Measurements from ENCODE around the gene MGMT. TPM values are rescaled to one million over a fixed set of nuclear protein-coding genes. Genes with fewer than 3 reads are reported as not detected.

Gene MGMT
- total and polyA plus RNA-seq, 4 experiments from 2014 or later, result 18.5 to 31.3 (median 24.4) TPM

DNA sequence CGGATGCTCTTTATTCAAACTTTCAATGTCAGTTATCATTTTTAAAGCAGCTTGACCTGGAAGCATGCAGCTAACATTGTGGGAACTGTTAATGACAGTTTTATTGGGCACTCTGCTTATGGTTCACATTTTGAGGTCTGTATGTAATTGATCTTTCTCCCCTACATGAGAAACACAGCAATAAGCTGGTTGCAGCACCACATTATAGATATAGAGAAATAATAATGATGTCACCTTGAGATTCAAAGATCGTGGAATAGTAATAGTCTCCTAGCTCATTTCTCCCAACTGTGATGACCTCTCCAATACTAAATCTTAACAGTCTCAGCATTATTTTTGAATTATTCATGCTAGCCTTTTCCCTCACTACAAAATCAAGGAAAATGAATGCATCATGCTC, 22.7 kb upstream of the MGMT start:
- no peaks in the 10 kb centered on the region for H3K9me3 Mint-ChIP-seq
- H3K9me3 ChIP-seq (ENCODE audit: control insufficient read depth in 1 of 2, low read length in 2 of 2), result no peaks in the 10 kb centered on the region
- H3K36me3 Mint-ChIP-seq, result no peaks in the 10 kb centered on the region
- H3K4me1 ChIP-seq (ENCODE audit: insufficient read depth, low read length), result no peaks in the 10 kb centered on the region
- DNase-seq, result no peak
- ChIA-PET CTCF (ENCODE audit: partially characterized antibody) (no interaction called here), POLR2A (ENCODE audit: partially characterized antibody) (no interaction called here)
- H3K36me3 ChIP-seq (ENCODE audit: insufficient read depth, low read length), result no peaks in the 10 kb centered on the region
- H3K27ac Mint-ChIP-seq, result no peak overlapping the region
- H3K4me1 Mint-ChIP-seq, result no peaks in the 10 kb centered on the region
- intact Hi-C loops (cut with micrococcal nuclease), result no loop called here
- H3K4me3 ChIP-seq (ENCODE audit: low read length in 2 of 2), result no peak overlapping the region
- no peak overlapping the region for H3K27ac ChIP-seq (ENCODE audit: low read depth, low read length)
- H3K4me3 Mint-ChIP-seq, result no peak overlapping the region
- H3K27me3 ChIP-seq (ENCODE audit: insufficient read depth, low read length), result no peaks in the 10 kb centered on the region
- H3K27me3 Mint-ChIP-seq, result peaks cover 0 to 11% of the 10 kb centered on the region in 2 donors

DNA sequence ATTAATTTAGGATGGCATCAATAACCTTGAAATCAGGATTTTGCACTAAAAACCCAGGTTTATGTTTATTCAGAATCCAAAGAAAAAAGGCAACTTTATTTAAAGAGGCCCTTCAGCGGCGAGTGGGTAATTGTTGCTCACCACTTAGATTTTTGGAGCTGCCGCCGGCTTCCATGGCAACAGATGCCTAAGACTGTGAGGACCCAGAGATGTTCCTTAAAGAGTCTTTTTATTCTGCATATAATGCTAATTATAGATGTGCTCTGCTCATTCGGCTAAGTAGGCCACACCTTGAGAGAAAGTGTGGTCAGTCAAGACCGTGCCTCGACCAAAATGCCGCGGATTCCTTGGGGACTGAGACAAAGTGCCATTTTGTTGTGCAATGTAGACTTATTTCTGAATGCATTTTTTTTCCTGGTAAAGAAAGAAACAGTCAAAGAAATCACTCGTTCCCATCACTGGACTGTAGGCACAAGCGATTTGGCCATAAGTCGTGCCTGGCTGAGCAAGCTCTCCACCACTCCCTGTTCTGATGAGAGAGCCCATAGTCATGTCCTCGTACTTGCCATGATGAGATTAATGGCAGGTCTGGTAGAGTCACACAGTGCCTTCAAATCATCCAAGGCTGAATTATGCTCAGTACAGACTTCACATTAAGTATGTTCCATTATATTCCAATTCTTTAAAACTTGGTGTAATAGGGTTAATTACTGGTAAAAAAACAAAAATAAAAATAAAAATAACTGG, 21.4 kb upstream of the MGMT start:
- Mint-ChIP-seq H3K36me3 (no peaks in the 10 kb centered on the region), H3K27me3 (peaks cover 5 to 7% of the 10 kb centered on the region in 2 donors), H3K4me3 (no peak overlapping the region), H3K4me1 (no peaks in the 10 kb centered on the region), H3K9me3 (no peaks in the 10 kb centered on the region), H3K27ac (no peak overlapping the region)
- Histone ChIP-seq H3K4me3 (ENCODE audit: low read length in 2 of 2) (no peak overlapping the region), H3K27me3 (ENCODE audit: insufficient read depth, low read length) (no peaks in the 10 kb centered on the region), H3K27ac (ENCODE audit: low read depth, low read length) (no peak overlapping the region), H3K4me1 (ENCODE audit: insufficient read depth, low read length) (no peaks in the 10 kb centered on the region), H3K9me3 (ENCODE audit: control insufficient read depth in 1 of 2, low read length in 2 of 2) (no peaks in the 10 kb centered on the region), H3K36me3 (ENCODE audit: insufficient read depth, low read length) (no peaks in the 10 kb centered on the region)
- intact Hi-C loops (cut with micrococcal nuclease), result no loop called here
- no peak for DNase-seq
- ChIA-PET POLR2A (ENCODE audit: partially characterized antibody) (no interaction called here), CTCF (ENCODE audit: partially characterized antibody) (no interaction called here)

DNA sequence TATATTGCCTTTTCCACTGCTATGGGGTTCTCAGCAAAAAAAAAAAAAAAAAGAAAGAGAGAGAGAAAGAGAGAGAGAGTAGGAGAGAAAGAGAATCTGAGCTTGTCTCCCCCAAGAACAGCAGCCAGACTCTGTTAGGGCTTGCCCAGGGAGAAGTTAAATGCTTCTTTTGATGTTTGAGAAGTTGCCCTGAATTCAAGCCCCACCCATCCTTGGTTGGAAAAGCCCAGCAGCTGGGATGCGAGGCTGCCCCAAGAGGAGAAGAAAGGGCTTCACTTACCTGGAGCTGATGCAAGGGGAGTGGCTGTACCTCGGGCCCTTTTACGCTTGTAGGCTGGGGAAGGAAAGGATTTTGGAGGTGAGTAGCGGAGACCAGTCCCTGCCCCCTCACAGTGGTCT, 20.9 kb upstream of the MGMT start:
- Histone ChIP-seq H3K27me3 (ENCODE audit: insufficient read depth, low read length) (no peaks in the 10 kb centered on the region), H3K4me3 (ENCODE audit: low read length in 2 of 2) (no peak overlapping the region), H3K36me3 (ENCODE audit: insufficient read depth, low read length) (no peaks in the 10 kb centered on the region), H3K9me3 (ENCODE audit: control insufficient read depth in 1 of 2, low read length in 2 of 2) (no peaks in the 10 kb centered on the region), H3K4me1 (ENCODE audit: insufficient read depth, low read length) (no peaks in the 10 kb centered on the region), H3K27ac (ENCODE audit: low read depth, low read length) (no peak overlapping the region)
- ChIA-PET POLR2A (ENCODE audit: partially characterized antibody) (no interaction called here), CTCF (ENCODE audit: partially characterized antibody) (no interaction called here)
- H3K4me3 Mint-ChIP-seq, result no peak overlapping the region
- intact Hi-C loops (cut with micrococcal nuclease), result no loop called here
- H3K4me1 Mint-ChIP-seq, result no peaks in the 10 kb centered on the region
- H3K27me3 Mint-ChIP-seq, result peaks cover 8 to 10% of the 10 kb centered on the region in 2 donors
- H3K27ac Mint-ChIP-seq, result no peak overlapping the region
- DNase-seq, result no peak
- no peaks in the 10 kb centered on the region for H3K36me3 Mint-ChIP-seq
- H3K9me3 Mint-ChIP-seq, result no peaks in the 10 kb centered on the region

DNA sequence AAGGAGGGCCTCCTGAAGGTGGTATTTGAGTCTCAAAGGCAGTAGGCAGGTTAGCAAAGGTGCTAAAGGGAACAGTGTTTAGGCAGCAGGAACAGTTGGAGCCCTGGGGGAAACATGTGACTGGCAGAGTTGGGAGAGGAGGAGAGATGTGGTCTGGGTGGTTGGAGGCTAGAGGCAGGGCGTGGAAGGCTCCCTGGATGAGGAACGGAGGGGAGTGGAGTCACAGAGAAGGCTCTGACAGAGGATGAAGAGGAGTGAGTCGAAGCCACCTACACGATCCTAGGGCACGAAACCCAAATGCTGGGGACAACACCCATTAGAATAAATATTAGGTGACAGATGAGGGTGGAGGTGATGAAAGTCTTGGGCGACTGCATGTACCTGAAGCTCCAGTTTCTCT, 19.6 kb upstream of the MGMT start:
- H3K27ac ChIP-seq (ENCODE audit: low read depth, low read length), result no peak overlapping the region
- intact Hi-C loops (cut with micrococcal nuclease), result no loop called here
- CTCF ChIA-PET (ENCODE audit: partially characterized antibody), result no interaction called here
- no peaks in the 10 kb centered on the region for H3K27me3 ChIP-seq (ENCODE audit: insufficient read depth, low read length)
- H3K9me3 ChIP-seq (ENCODE audit: control insufficient read depth in 1 of 2, low read length in 2 of 2), result no peaks in the 10 kb centered on the region
- no peaks in the 10 kb centered on the region for H3K36me3 Mint-ChIP-seq
- H3K9me3 Mint-ChIP-seq, result peaks cover 0 to 3% (median 0%) of the 10 kb centered on the region in 8 donors
- H3K4me3 Mint-ChIP-seq, result no peak overlapping the region
- no peak for DNase-seq
- POLR2A ChIA-PET (ENCODE audit: partially characterized antibody), result no interaction called here
- H3K4me1 ChIP-seq (ENCODE audit: insufficient read depth, low read length), result no peaks in the 10 kb centered on the region
- no peak overlapping the region for H3K4me3 ChIP-seq (ENCODE audit: low read length in 2 of 2)
- peaks cover 10% of the 10 kb centered on the region in 2 donors for H3K27me3 Mint-ChIP-seq
- no peak overlapping the region for H3K27ac Mint-ChIP-seq
- no peaks in the 10 kb centered on the region for H3K4me1 Mint-ChIP-seq
- H3K36me3 ChIP-seq (ENCODE audit: insufficient read depth, low read length), result no peaks in the 10 kb centered on the region

DNA sequence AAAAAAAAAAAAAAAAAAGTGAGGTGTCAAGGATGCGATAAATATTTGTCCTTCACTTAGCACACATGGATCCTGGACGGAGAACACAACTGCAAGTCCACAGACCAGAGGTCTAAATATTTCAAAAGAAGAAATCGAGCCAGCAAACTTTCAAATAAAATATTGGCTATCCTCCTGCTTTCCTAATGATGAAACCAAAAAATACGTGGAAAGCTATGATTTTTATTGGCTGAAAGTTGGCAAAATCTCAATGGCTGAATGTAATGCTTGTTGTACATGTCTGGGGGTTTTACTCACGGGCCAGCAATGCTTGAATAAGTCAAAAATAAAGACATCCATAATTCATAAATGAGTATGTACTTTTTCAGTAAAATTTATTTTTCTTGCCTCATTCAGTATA, 19.0 kb upstream of the MGMT start:
- Histone ChIP-seq H3K4me1 (ENCODE audit: insufficient read depth, low read length) (no peaks in the 10 kb centered on the region), H3K27me3 (ENCODE audit: insufficient read depth, low read length) (no peaks in the 10 kb centered on the region), H3K9me3 (ENCODE audit: control insufficient read depth in 1 of 2, low read length in 2 of 2) (no peaks in the 10 kb centered on the region), H3K4me3 (ENCODE audit: low read length in 2 of 2) (no peak overlapping the region), H3K27ac (ENCODE audit: low read depth, low read length) (no peak overlapping the region), H3K36me3 (ENCODE audit: insufficient read depth, low read length) (no peaks in the 10 kb centered on the region)
- no peak overlapping the region for H3K4me3 Mint-ChIP-seq
- POLR2A ChIA-PET (ENCODE audit: partially characterized antibody), result no interaction called here
- H3K27me3 Mint-ChIP-seq, result peaks cover 8 to 10% of the 10 kb centered on the region in 2 donors
- H3K27ac Mint-ChIP-seq, result no peak overlapping the region
- peaks cover 0 to 3% (median under 1%) of the 10 kb centered on the region in 8 donors for H3K9me3 Mint-ChIP-seq
- intact Hi-C loops (cut with micrococcal nuclease), result no loop called here
- no peak for DNase-seq
- CTCF ChIA-PET (ENCODE audit: partially characterized antibody), result no interaction called here
- H3K36me3 Mint-ChIP-seq, result no peaks in the 10 kb centered on the region
- H3K4me1 Mint-ChIP-seq, result no peaks in the 10 kb centered on the region

DNA sequence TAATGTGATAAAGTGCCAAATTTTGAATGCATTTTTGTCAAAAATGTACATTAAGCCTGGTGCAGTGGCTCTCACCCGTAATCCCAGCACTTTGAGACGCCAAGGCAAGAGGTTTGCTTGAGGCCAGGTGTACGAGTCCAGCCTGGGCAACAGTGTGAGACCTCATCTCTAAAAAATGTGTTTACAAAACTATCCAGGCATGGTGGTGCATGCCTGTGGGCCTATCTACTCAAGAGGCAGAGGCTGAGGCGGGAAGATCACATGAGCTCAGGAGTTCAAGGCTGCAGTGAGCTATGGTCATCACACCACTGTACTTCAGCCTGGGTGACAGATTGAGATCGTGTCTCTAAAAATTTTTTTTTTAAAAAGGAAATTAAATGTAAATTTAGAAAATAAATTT, 18.5 kb upstream of the MGMT start:
- H3K27me3 ChIP-seq (ENCODE audit: insufficient read depth, low read length), result no peaks in the 10 kb centered on the region
- H3K27ac ChIP-seq (ENCODE audit: low read depth, low read length), result no peak overlapping the region
- H3K9me3 ChIP-seq (ENCODE audit: control insufficient read depth in 1 of 2, low read length in 2 of 2), result no peaks in the 10 kb centered on the region
- Mint-ChIP-seq H3K4me3 (no peak overlapping the region), H3K27me3 (peaks cover 7 to 10% of the 10 kb centered on the region in 2 donors), H3K4me1 (no peaks in the 10 kb centered on the region), H3K9me3 (peaks cover 0 to 3% (median under 1%) of the 10 kb centered on the region in 8 donors), H3K36me3 (no peaks in the 10 kb centered on the region), H3K27ac (no peak overlapping the region)
- intact Hi-C loops (cut with micrococcal nuclease), result no loop called here
- no peak overlapping the region for H3K4me3 ChIP-seq (ENCODE audit: low read length in 2 of 2)
- ChIA-PET CTCF (ENCODE audit: partially characterized antibody) (no interaction called here), POLR2A (ENCODE audit: partially characterized antibody) (no interaction called here)
- no peak for DNase-seq
- H3K36me3 ChIP-seq (ENCODE audit: insufficient read depth, low read length), result no peaks in the 10 kb centered on the region
- no peaks in the 10 kb centered on the region for H3K4me1 ChIP-seq (ENCODE audit: insufficient read depth, low read length)

DNA sequence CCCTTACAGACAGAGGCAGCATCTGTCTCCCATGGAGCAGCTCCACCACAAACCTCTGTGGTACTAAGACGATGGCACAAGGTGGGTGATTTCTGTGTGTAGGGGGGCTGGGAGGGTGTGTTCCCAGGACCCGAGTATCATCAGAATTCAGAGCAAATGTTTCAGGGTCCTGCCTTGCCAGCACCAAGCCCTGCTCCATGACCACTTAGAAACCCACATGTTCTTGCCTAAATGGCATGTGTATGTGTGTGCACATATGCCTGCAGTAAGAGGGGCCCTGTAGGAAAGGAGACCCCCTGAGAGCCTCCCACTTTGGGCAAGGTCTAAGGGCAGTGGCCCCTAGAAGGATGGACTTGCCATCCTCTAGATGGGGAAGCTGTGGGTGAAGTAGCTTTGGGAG, 17.1 kb upstream of the MGMT start:
- Histone ChIP-seq H3K27me3 (ENCODE audit: insufficient read depth, low read length) (no peaks in the 10 kb centered on the region), H3K27ac (ENCODE audit: low read depth, low read length) (no peak overlapping the region), H3K4me3 (ENCODE audit: low read length in 2 of 2) (no peak overlapping the region), H3K9me3 (ENCODE audit: control insufficient read depth in 1 of 2, low read length in 2 of 2) (no peaks in the 10 kb centered on the region), H3K36me3 (ENCODE audit: insufficient read depth, low read length) (no peaks in the 10 kb centered on the region), H3K4me1 (ENCODE audit: insufficient read depth, low read length) (no peaks in the 10 kb centered on the region)
- H3K4me3 Mint-ChIP-seq, result no peak overlapping the region
- no peaks in the 10 kb centered on the region for H3K36me3 Mint-ChIP-seq
- H3K9me3 Mint-ChIP-seq, result peaks cover 0 to 3% (median under 1%) of the 10 kb centered on the region in 8 donors
- ChIA-PET CTCF (ENCODE audit: partially characterized antibody) (no interaction called here), POLR2A (ENCODE audit: partially characterized antibody) (no interaction called here)
- H3K27ac Mint-ChIP-seq, result no peak overlapping the region
- peaks cover 3 to 10% of the 10 kb centered on the region in 2 donors for H3K27me3 Mint-ChIP-seq
- intact Hi-C loops (cut with micrococcal nuclease), result no loop called here
- no peaks in the 10 kb centered on the region for H3K4me1 Mint-ChIP-seq
- no peak for DNase-seq

DNA sequence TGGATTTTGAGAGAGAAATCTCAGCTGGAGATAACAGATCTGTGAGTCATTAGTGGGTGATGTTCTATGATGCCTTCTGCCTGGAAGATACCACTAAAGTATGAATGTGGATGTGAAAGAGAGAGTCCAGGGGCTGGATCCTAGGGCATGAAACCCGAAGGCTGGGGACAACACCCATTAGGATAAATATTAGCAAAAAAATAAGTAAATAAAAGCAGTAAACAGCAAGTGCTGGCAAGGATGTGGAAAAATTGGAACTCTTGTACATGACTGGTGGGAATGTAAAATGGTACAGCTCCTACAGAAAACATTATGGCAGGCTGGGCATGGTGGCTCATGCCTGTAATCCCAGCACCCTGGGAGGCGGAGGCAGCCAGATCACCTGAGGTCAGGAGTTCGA, 16.6 kb upstream of the MGMT start:
- no peak overlapping the region for H3K27ac Mint-ChIP-seq
- Histone ChIP-seq H3K27me3 (ENCODE audit: insufficient read depth, low read length) (no peaks in the 10 kb centered on the region), H3K4me3 (ENCODE audit: low read length in 2 of 2) (no peak overlapping the region), H3K36me3 (ENCODE audit: insufficient read depth, low read length) (no peaks in the 10 kb centered on the region), H3K4me1 (ENCODE audit: insufficient read depth, low read length) (no peaks in the 10 kb centered on the region), H3K27ac (ENCODE audit: low read depth, low read length) (no peak overlapping the region), H3K9me3 (ENCODE audit: control insufficient read depth in 1 of 2, low read length in 2 of 2) (no peaks in the 10 kb centered on the region)
- peaks cover 3 to 10% of the 10 kb centered on the region in 2 donors for H3K27me3 Mint-ChIP-seq
- intact Hi-C loops (cut with micrococcal nuclease), result no loop called here
- DNase-seq, result no peak
- CTCF ChIA-PET (ENCODE audit: partially characterized antibody), result no interaction called here
- H3K4me3 Mint-ChIP-seq, result no peak overlapping the region
- no peaks in the 10 kb centered on the region for H3K36me3 Mint-ChIP-seq
- H3K9me3 Mint-ChIP-seq, result peaks cover 0 to 3% (median under 1%) of the 10 kb centered on the region in 8 donors
- H3K4me1 Mint-ChIP-seq, result no peaks in the 10 kb centered on the region
- POLR2A ChIA-PET (ENCODE audit: partially characterized antibody), result no interaction called here

Measured in CD4-positive, alpha-beta memory T cell (primary cell).